ENCODE data around the gene CEP170B.
"Not testable (repeated sequence)": the region's sequence is repeated elsewhere in the genome, so short reads cannot be mapped to it uniquely, and the experiment has no call there.

DNA sequence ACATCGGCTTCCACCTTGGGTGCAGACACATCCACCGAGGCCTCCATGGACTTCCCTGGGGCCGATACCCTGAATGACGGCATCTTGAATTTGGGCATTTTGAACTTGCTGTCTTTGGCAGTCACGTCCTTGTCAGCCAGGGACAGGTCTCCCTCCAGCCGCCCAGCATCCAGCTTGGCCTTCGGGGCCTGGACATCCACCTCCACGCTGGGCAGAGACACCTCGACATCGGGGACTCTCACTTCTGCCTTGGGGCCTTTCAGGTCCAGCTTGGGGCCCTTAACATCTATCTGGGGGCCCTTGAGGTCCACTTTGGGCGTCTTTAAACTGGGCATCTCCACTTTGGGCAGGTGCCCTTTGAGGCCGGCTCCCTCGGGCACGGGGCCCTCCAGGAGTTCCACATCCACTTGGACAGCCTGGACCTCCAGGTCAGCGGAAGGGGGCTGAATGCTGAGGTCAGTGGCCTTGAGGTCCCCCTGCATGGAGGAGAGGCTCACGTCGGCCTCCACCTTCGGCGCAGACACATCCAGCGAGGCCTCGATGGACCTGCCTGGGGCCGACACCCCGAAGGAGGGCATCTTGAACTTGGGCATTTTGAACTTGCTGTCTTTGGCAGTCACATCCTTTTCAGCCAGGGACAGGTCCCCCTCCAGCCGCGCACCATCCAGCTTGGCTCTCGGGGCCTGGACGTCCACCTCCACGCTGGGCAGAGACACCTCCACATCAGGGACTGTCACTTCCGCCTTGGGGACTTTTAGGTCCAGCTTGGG, 79.6 kb downstream of the CEP170B start:
- not testable (repeated sequence) for TF ChIP-seq EZH2phosphoT487 (IDR thresholded peaks at IDR 0.05; ENCODE audit: insufficient read depth, low read depth); EZH2 (IDR thresholded peaks at IDR 0.05; ENCODE audit: insufficient read depth, poor library complexity, severe bottlenecking)

Measured in GM23248 (cell line).